ENCODE data around the gene TNK2.
A peak's percentile ranks its signal among the peaks of the same experiment; 100 is the strongest.
"Not testable (repeated sequence)": the region's sequence is repeated elsewhere in the genome, so short reads cannot be mapped to it uniquely, and the experiment has no call there.

TNK2 gene

DNA sequence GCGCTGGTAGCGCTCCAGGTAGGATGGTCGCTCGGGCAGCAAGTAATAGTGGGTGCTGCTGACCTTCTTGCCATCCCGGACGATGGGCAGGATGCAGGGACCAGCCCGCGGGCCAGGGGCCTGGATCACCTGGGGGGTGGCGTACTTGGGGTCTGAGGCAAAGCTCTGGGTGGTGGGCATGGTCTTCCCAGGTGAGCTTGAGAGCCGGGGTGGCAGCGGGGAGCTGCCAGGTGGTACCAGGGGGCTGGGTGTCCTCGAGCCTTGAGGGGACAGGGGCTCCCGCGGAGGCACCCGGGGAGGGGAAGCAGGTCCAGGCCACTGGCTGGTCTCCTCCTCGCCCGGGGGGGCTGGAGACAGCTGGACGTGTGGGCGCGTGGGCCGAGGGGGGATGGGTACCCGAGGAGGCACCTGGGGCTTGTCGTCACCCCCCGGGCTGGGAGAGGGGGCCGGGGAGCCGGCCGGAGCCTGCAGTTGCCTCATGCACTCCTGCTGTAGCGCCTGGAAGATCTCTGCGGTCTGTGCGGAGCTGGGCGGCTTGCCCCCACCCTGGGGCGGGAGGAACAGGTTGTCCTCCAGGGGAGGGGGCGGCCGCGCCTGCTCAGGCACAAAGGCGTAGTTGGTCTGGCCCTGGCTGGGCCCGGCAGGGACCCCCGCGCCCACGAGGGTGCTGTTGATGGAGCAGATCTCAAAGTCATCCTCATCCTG lies 40.6 kb downstream of the TNK2 start:
- DNase-seq, result no peak

DNA sequence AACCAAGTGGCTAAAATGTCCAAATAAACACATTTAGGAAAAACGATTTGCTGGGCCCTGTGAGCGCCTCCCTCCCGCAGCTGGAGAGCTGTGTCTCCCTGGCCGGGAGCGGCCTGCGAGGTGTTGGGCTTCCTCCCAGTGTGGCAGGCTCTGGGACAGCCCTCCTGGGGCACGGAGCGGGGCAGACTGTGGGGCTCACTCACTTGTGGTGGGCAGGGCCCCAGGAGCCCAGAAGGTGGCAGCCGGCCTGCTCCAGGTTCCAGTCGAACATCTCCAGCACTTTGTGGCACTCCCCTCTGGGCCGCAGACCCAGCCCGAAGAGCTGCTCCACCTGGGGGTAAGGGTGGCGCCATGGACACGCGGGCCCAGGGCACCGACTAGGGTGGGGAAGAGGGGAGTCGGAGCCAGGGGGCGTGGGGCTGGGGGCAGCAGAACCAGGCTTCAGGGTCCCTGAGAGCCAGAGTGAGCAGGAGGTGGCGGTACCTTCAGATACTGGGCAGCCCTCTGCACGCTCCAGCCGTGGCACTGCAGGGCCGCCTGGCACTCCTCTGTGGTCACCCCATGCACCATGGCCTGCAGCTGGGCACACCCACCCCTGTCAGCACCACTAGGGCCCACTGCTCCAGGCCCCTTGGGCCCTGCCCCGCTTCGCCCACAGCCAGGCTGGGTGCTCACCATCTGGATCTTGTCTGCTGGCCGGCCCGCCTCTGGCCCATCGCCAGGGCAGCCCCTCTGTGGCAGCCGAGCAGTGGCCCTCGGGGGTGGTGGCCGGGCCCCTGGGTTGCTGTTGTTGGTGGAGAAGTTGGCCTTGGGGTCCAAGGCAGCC lies 41.5 kb downstream of the TNK2 start:
- no peak for DNase-seq

DNA sequence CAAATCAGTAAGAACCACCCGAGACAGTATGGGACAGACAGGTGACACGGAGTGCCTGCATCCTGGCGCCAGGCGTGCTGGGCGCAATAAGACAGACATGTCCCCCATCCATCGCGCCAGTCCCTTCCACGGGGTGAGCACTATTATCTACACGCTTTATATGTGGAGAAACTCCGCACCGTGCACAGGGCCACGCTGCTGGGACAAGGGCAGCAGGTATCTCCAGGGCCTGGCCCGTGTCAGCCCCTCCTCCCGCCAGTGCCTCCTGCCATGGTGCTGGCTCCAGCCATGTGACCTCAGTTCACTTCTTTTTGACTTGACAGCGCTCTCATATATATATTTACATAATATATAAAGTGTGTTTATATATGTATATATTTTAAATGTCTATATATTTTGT lies 42.6 kb downstream of the TNK2 start:
- no peak for DNase-seq

DNA sequence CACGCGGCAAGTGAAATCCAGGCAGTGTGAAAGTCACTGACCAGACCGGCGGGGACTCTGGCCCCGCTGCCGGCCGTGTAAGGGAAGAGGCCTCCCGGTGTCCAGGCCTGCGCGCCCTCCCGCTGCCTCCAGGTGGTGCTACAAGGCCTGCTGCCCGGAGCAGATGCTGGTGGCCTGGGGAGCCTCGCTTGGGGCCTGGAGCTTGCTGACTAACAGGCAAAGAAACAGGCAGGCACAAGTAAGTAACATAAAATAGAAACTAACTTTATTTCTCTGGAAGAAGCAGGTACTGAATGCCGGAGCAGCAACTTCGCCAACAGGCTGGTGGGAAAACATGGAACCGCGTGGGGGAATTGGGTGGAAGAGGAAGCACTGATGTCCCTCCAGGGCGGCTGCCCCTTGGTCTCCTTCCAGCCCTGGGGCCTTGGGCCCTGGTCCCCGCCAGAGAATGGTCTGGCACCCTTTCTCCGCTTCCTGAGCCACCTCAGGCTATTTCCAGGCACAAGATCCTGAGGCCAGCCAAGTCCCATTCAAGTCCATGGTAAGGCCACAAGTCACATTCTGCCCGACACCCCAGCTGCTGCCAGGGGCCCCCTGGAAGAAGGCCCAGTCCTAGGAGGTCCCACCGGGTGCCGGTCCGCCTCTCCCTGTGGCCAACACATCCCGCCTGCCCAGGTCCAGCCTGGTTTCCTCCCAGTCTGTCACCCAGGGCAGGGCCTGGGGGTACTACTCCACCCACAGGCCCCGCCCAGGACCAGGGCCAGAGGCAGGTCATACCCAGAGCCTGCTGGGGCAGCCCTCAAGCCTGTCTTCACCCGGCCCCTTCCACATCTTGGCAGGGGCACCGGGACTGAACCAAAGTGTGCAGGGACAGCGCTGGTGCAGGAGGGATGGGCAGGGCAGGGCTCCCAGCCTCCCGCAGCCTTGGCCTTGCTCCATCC lies 45.0 kb downstream of the TNK2 start:
- DNase-seq, result peak; percentile 91

DNA sequence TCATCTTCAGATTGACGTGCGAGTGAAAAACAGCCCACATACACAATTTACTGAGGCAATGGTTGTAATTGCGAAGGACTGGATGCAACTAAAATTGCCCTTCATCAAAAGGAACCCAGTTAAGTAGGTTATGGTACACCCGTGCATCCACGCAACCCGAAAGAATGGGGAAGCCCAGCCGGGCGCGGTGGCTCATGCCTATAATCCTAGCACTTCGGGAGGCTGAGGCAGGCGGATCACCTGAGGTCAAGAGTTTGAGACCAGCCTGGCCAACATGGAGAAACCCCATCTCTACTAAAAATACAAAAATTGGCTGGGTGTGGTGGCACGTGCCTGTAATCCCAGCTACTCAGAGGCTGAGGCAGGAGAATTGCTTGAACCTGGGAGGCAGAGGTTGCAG lies 46.0 kb downstream of the TNK2 start:
- DNase-seq, result not testable (repeated sequence)

GRCh38 chr3:195860456-195860855 lies 47.9 kb downstream of the TNK2 start:
- DNase-seq, result no peak

DNA sequence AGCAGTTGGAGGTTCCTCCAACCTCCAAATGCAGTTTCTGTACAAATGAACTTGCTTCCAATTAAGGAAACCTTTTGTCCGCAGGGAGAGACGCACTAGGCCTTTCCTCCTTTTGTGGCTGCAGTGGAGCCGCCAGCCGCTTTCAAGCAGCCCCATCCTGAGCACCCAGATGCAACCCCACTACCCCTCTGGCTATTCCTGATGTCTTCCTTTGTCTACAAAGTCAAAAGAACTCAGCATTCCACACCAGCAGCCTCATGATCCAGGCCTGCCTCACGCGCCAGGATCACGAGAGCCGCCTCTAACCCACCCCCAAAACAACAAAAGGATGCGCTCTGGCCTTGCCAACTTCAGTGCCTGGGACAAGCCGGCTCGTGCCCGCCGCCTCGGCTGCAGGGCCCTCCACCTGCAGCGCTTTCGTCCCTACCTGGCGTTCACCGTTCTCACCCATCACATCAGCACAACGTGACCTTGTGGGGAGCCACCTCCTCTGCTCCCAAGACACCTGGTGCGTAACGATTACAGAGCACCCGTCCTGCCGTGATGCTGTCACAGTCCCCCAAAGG lies 48.4 kb downstream of the TNK2 start:
- no peak for DNase-seq

DNA sequence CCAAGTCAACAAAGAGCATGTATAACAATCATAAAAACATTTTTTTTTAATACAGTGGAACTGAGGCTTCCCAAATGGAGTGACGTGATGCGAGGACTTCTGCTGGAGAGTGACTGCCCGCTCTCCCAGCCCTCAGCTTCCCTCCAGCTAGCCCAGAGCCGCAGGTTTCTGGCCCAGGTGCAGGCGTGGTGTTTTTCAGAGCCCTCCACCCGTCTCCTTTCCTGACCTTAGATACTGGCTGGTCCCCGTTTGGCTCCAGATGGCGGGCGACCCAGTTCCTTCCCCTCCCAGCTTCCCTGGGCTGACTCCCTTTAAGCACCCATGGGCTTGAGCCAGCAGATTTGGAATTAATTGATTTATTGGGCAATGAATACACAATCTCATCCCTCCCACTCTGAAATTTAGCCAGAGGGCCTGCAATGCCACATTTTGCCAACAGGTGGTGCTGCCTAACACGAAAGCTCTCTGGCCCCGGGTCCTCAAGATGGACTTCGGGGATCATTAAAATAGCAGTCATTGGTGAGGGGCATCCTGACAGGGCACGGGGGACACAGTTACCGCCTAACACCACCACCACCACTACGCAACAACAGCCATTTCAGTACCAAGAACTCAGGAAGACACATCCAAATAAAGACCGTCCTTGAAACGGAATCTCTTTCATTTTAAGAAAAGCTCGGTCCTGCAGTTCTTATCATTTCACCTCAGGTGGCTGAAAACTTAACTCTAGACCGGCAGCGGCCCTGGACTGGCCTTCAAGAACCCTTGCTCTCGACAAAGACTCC lies 49.1 kb downstream of the TNK2 start:
- DNase-seq, result peak; percentile 87

GRCh38 chr3:195856410-195857084 lies 51.8 kb downstream of the TNK2 start:
- peak; percentile 98 for DNase-seq

GRCh38 chr3:195855471-195856409 lies 52.6 kb downstream of the TNK2 start:
- DNase-seq, result peak; percentile 37

DNA sequence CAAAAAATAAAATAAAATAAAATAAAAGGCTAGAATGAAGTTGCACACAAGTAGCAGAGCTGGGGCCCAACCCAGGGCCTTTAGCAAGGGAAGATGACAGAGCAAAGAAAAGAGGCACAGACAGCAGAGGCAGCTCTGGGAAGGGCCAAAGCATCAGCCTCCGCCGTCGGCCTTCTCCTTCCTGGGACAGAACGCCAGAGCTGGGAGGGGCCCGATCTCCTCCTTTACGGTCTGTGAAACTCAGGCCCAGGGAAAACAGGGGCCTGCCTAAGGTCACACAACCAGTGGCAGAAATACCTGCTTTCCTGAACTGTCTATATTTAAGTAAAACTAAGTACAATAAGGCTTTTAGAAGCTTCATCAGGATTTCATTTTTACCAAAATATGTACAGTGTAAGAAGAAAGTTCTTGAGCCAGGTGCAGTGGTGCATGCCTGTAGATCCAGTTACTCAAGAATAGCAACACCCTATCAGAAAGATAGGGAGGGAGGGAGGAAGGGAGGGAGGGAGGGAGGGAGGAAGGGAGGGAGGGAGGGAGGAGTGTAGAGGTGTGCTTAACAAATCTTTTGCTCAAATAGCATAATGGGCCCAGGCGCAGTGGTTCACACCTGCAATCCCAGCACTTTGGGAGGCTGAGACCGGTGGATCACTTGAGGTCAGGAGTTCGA lies 53.6 kb downstream of the TNK2 start:
- peak; percentile 48 for DNase-seq

DNA sequence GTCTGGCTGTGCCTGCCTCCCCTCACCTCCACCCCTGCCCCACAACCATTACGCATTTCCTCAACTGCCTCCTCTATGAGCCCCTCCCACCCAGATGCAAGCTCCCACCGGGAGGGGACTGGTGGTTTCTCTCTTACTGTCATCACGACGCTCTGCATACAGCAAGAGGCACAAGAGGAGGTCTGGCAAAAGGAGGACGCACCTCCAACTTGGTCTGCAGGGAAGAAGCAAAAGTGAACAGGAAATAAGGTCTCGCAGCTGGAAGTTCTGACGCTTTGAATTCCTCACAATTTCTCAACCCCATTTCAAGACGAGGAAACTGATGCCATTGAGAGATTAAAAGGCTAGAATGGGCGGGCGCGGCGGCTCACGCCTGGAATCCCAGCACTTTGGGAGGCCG lies 54.4 kb downstream of the TNK2 start:
- DNase-seq, result peak; percentile 76

DNA sequence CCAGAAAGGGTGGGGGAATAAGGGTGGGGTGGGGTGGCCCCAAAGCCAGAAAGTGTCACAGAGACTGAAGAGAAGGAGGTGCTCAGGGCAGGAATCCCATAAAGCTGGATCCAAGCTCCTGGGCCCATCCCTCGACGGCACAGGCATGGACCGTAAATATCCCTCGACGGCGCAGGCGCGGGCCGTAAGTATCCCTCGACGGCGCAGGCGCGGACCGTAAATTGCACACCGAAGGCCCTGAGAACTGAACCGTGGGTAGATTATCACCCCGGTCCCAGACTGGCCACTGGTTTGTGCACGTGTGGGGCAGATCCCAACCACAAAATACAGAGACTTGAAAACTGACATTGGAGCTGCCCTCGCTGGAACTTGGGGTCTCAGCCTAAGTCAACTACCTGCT lies 55.3 kb downstream of the TNK2 start:
- DNase-seq, result peak; percentile 42

DNA sequence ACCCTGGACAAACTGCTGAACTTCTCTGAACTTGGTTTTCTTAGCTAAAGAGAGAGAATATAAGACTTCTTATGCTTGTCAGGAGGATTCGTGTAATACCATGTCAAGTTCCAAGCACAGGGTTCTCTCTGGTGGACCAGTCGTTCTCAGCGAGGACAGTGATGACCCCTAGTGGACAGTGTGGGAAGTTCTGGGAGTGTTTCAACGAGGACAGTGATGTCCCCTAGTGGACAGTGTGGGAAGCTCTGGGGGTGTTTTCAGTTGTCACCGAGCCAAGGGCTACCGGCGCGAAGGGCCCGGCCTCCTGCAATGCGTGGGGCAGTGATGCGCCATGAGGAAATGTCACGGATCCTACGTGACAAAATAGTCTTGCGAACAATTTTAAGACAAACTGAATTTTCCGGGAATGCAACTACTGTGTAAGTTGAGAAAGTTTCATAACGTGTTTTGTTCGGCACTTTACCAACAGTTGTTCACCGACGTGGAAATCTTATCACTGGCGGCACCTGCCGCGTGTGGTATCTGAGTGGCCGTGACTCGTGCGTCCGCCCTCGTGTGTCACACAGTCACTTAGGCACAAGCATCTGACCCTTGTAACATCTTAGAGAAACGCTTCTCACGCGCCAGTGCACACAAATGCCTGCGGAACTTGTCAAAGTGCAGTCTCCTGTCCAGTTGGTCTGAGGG lies 57.4 kb downstream of the TNK2 start:
- DNase-seq, result peak; percentile 97

DNA sequence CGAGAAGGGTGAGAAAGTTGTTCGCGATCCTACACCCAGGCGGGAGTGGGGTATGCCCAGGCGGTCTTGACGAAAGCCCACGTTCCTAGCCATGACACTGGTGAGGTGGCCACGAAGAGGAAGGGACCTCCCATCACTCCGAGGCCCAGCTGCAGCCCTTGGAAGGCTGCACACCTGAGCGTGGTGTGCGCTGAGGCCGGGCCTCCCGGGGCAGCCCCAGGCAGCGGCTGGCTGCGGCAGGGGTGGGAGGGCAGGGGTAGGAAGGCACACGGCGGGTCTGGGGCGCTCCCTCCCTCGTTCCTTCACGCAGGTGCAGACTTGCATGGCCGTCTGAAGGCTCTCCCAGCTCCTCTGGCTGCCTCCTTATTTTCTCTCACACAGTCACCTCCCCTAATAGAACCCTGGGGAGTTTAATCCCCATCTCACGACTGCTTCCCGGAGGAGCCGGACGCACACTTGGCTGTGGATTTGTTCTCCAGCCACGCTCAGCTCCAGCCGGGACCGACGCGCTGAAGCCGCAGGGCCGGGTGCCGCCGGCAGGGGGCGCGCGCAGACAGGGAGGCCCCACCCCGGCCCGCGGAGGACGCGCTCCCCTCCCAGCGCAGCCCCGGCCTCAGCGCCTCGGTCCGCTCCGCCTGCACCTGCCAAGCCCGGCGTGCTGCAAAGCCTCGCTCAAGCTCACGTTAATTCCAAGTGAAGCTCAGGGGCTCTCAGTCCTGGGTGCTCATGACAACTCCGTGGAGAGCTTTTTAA lies 58.9 kb downstream of the TNK2 start:
- peak; percentile 75 for DNase-seq

DNA sequence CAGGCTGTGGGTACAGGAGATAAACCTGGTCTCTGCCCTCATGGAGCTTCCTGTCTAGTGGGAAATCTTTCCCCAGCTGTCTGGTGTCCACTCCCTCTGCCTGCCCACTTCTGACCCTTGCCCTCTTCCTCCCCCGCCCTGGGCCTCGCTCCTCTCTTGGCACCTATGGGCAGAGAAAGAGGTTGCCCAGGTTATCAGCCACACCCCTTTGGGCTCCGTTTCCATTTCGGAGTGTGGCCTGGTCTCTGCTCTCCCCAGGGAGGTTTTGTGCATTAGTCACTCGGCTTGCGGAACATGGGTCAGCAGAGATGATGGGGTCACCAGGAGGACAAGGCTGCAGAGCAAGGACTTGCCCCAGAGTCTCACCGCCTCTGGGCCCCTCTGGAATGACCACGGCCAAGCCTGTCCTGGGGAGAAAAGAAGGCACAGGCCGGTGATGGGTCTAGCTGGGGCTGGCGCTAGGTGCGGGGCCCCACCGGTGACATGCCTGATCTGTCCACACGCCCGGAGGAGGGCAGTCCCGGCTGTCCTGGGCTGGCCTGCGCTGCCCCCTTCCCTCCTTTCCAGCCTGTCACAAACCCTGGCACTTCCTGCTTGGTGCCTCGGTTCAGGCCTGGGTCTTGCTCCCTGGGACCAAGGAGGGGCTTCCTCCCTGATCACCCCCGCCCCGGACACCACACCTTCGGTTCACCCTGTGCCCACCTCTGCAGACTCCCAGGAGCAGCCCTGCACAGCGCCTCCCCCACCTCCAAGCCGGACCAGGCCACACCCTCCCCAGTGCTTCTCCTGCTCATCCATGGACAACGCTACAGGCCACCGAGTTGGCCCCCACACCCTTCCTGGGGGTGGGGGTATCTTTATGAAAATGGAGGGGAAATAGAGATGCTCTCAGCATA lies 61.0 kb downstream of the TNK2 start:
- DNase-seq, result no peak

- no peak for DNase-seq
Measured at GRCh38 chr3:195845483-195845882, 62.9 kb downstream of the TNK2 start.
